LNCAP (cell line): Measurements from ENCODE around the gene ZBBX.

Source experiments
- CTCF ChIP-seq: fragments of 450-650 bp; IDR thresholded peaks from 2 replicates; pipeline ENCODE4 v1.5.1; 2017; ENCODE audit warnings: mild to moderate bottlenecking

ZBBX gene

GRCh38 chr3:167375478-167375877, 4.6 kb downstream of the ZBBX start:
- no peak for TF ChIP-seq CTCF

GRCh38 chr3:167372138-167372537, 8.0 kb downstream of the ZBBX start:
- TF ChIP-seq CTCF, result no peak

GRCh38 chr3:167361948-167362347, 18.1 kb downstream of the ZBBX start:
- no peak for TF ChIP-seq CTCF

- no peak for TF ChIP-seq CTCF
Measured at GRCh38 chr3:167361306-167361705, 18.8 kb downstream of the ZBBX start.

GRCh38 chr3:167355446-167355845, 24.7 kb downstream of the ZBBX start:
- TF ChIP-seq CTCF, result no peak

- TF ChIP-seq CTCF, result no peak
Measured at GRCh38 chr3:167354751-167355150, 25.3 kb downstream of the ZBBX start.

GRCh38 chr3:167350245-167350862, 29.7 kb downstream of the ZBBX start:
- TF ChIP-seq CTCF, result peak; percentile 73

GRCh38 chr3:167346171-167346570, 33.9 kb downstream of the ZBBX start:
- TF ChIP-seq CTCF, result no peak
